Stimulated activated CD4-positive, alpha-beta T cell treated with anti-CD3 and anti-CD28 coated beads, Interleukin-4, amount 100 ng/mL, for 24 hours (primary cell): ENCODE measurements around the gene CAMTA1.
A peak's percentile ranks its signal among the peaks of the same experiment; 100 is the strongest.

Experiments
- DNase-seq: peaks from one replicate; pipeline ENCODE4 v3.0.0-alpha.2; 2020

Gene CAMTA1

GRCh38 chr1:7642418-7642704 lies 857.1 kb downstream of the CAMTA1 start:
- DNase-seq = no peak

- DNase-seq = no peak
These were observed 857.7 kb downstream of the CAMTA1 start for GRCh38 chr1:7642781-7643529.

- DNase-seq = no peak
These were observed 858.3 kb downstream of the CAMTA1 start for GRCh38 chr1:7643530-7643929.

- DNase-seq = no peak
These were observed 858.8 kb downstream of the CAMTA1 start for GRCh38 chr1:7644086-7644485.

- DNase-seq = no peak
These were observed 859.9 kb downstream of the CAMTA1 start for GRCh38 chr1:7644961-7645750.

GRCh38 chr1:7645751-7646048 lies 860.4 kb downstream of the CAMTA1 start:
- no peak for DNase-seq

GRCh38 chr1:7646164-7646563 lies 860.9 kb downstream of the CAMTA1 start:
- no peak for DNase-seq

GRCh38 chr1:7646981-7647901 lies 862.0 kb downstream of the CAMTA1 start:
- peak; percentile 74 for DNase-seq

GRCh38 chr1:7648761-7649384 lies 863.6 kb downstream of the CAMTA1 start:
- no peak for DNase-seq

GRCh38 chr1:7650801-7651200 lies 865.5 kb downstream of the CAMTA1 start:
- no peak for DNase-seq

- DNase-seq = no peak
These were observed 865.9 kb downstream of the CAMTA1 start for GRCh38 chr1:7651203-7651602.

- no peak for DNase-seq
These were observed 866.8 kb downstream of the CAMTA1 start for GRCh38 chr1:7652061-7652460.

- no peak for DNase-seq
These were observed 867.4 kb downstream of the CAMTA1 start for GRCh38 chr1:7652515-7653098.

GRCh38 chr1:7654725-7655124 lies 869.5 kb downstream of the CAMTA1 start:
- DNase-seq = no peak

- DNase-seq = no peak
These were observed 870.1 kb downstream of the CAMTA1 start for GRCh38 chr1:7655354-7655753.

GRCh38 chr1:7656557-7657215 lies 871.4 kb downstream of the CAMTA1 start:
- no peak for DNase-seq

GRCh38 chr1:7657287-7658016 lies 872.2 kb downstream of the CAMTA1 start:
- no peak for DNase-seq

- DNase-seq = no peak
These were observed 872.8 kb downstream of the CAMTA1 start for GRCh38 chr1:7658099-7658498.

GRCh38 chr1:7659514-7659913 lies 874.3 kb downstream of the CAMTA1 start:
- no peak for DNase-seq

- DNase-seq = no peak
These were observed 878.3 kb downstream of the CAMTA1 start for GRCh38 chr1:7663451-7664146.
